Measurements from ENCODE around the gene GM2A.
A peak's percentile ranks its signal among the peaks of the same experiment; 100 is the strongest.

The GM2A gene

GRCh38 chr5:151252762-151253604 is at the start of gene GM2A:
Gene GM2A (plus strand): TSS chr5:151253185. CDS start chr5:151253217, 32 bp downstream.
- H3K4me1 Mint-ChIP-seq: peaks cover 52% of the 10 kb centered on the region
- peak within 1 kb of the TSS; percentile 99 for H3K4me3 Mint-ChIP-seq
- H3K27me3 Mint-ChIP-seq: no peaks in the 10 kb centered on the region
- ATAC-seq (ENCODE audit: low read depth): peak; percentile 81
- DNase-seq (ENCODE audit: low spot score in 2 of 2): peak; percentile 89 to 97
- H3K36me3 Mint-ChIP-seq: peaks cover 8% of the 10 kb centered on the region
- no peaks in the 10 kb centered on the region for H3K9me3 Mint-ChIP-seq
- H3K27ac Mint-ChIP-seq: peak within 1 kb of the TSS; percentile 94

GRCh38 chr5:151204051-151204450 is 48.9 kb upstream of the GM2A start:
- Mint-ChIP-seq H3K4me3 (no peak overlapping the region), H3K27ac (no peak overlapping the region), H3K4me1 (peaks cover 25% of the 10 kb centered on the region), H3K36me3 (peaks cover 22% of the 10 kb centered on the region), H3K9me3 (no peaks in the 10 kb centered on the region), H3K27me3 (no peaks in the 10 kb centered on the region)
- no peak for DNase-seq (ENCODE audit: low spot score in 2 of 2)
- no peak for ATAC-seq (ENCODE audit: low read depth)

- ATAC-seq (ENCODE audit: low read depth) (no peak), DNase-seq (ENCODE audit: low spot score in 2 of 2) (no peak)
- Mint-ChIP-seq H3K36me3 (peaks cover 18% of the 10 kb centered on the region), H3K27ac (no peak overlapping the region), H3K9me3 (no peaks in the 10 kb centered on the region), H3K27me3 (no peaks in the 10 kb centered on the region), H3K4me1 (peaks cover 26% of the 10 kb centered on the region), H3K4me3 (no peak overlapping the region)
These were observed 47.6 kb upstream of the GM2A start for GRCh38 chr5:151205411-151205810.

GRCh38 chr5:151208481-151208914 is 44.5 kb upstream of the GM2A start:
- no peak overlapping the region for H3K27ac Mint-ChIP-seq
- peaks cover 41% of the 10 kb centered on the region for H3K4me1 Mint-ChIP-seq
- no peaks in the 10 kb centered on the region for H3K27me3 Mint-ChIP-seq
- peaks cover 6% of the 10 kb centered on the region for H3K36me3 Mint-ChIP-seq
- DNase-seq (ENCODE audit: low spot score in 2 of 2): no peak
- ATAC-seq (ENCODE audit: low read depth): no peak
- H3K9me3 Mint-ChIP-seq: no peaks in the 10 kb centered on the region
- H3K4me3 Mint-ChIP-seq: no peak overlapping the region

GRCh38 chr5:151212406-151212798 is 40.6 kb upstream of the GM2A start:
- Mint-ChIP-seq H3K36me3 (peaks cover 5% of the 10 kb centered on the region), H3K4me1 (peaks cover 61% of the 10 kb centered on the region), H3K27ac (peak overlapping the region; percentile 95), H3K4me3 (peak overlapping the region; percentile 56), H3K9me3 (no peaks in the 10 kb centered on the region), H3K27me3 (no peaks in the 10 kb centered on the region)
- DNase-seq (ENCODE audit: low spot score in 2 of 2): no peak
- no peak for ATAC-seq (ENCODE audit: low read depth)

GRCh38 chr5:151213803-151214613 is 39.0 kb upstream of the GM2A start:
- Mint-ChIP-seq H3K36me3 (peaks cover 13% of the 10 kb centered on the region), H3K4me3 (peak overlapping the region; percentile 78), H3K4me1 (peaks cover 68% of the 10 kb centered on the region), H3K27ac (peak overlapping the region; percentile 95), H3K9me3 (no peaks in the 10 kb centered on the region), H3K27me3 (no peaks in the 10 kb centered on the region)
- ATAC-seq (ENCODE audit: low read depth) (peak; percentile 62), DNase-seq (ENCODE audit: low spot score in 2 of 2) (peak; percentile 57 to 73)

GRCh38 chr5:151214614-151215545 is 38.1 kb upstream of the GM2A start:
- peak overlapping the region; percentile 78 for H3K4me3 Mint-ChIP-seq
- peak; percentile 69 for ATAC-seq (ENCODE audit: low read depth)
- H3K9me3 Mint-ChIP-seq: no peaks in the 10 kb centered on the region
- H3K27ac Mint-ChIP-seq: peak overlapping the region; percentile 95
- no peaks in the 10 kb centered on the region for H3K27me3 Mint-ChIP-seq
- H3K36me3 Mint-ChIP-seq: peaks cover 19% of the 10 kb centered on the region
- H3K4me1 Mint-ChIP-seq: peaks cover 70% of the 10 kb centered on the region
- peak; percentile 65 to 80 for DNase-seq (ENCODE audit: low spot score in 2 of 2)

GRCh38 chr5:151215546-151215880 is 37.5 kb upstream of the GM2A start:
- no peak for ATAC-seq (ENCODE audit: low read depth)
- Mint-ChIP-seq H3K4me3 (peak overlapping the region; percentile 7), H3K9me3 (no peaks in the 10 kb centered on the region), H3K4me1 (peaks cover 76% of the 10 kb centered on the region), H3K27me3 (no peaks in the 10 kb centered on the region), H3K36me3 (peaks cover 23% of the 10 kb centered on the region), H3K27ac (peak overlapping the region; percentile 95)
- DNase-seq (ENCODE audit: low spot score in 2 of 2): no peak

GRCh38 chr5:151216781-151217180 is 36.2 kb upstream of the GM2A start:
- peaks cover 80% of the 10 kb centered on the region for H3K4me1 Mint-ChIP-seq
- H3K36me3 Mint-ChIP-seq: peaks cover 29% of the 10 kb centered on the region
- no peak overlapping the region for H3K27ac Mint-ChIP-seq
- H3K4me3 Mint-ChIP-seq: peak overlapping the region; percentile 8
- DNase-seq (ENCODE audit: low spot score in 2 of 2) (no peak), ATAC-seq (ENCODE audit: low read depth) (no peak)
- no peaks in the 10 kb centered on the region for H3K27me3 Mint-ChIP-seq
- H3K9me3 Mint-ChIP-seq: no peaks in the 10 kb centered on the region

GRCh38 chr5:151218177-151218576 is 34.8 kb upstream of the GM2A start:
- H3K4me3 Mint-ChIP-seq: no peak overlapping the region
- peak overlapping the region; percentile 38 for H3K27ac Mint-ChIP-seq
- no peaks in the 10 kb centered on the region for H3K27me3 Mint-ChIP-seq
- peaks cover 79% of the 10 kb centered on the region for H3K4me1 Mint-ChIP-seq
- H3K9me3 Mint-ChIP-seq: no peaks in the 10 kb centered on the region
- peaks cover 29% of the 10 kb centered on the region for H3K36me3 Mint-ChIP-seq
- no peak for DNase-seq (ENCODE audit: low spot score in 2 of 2)
- no peak for ATAC-seq (ENCODE audit: low read depth)

- H3K36me3 Mint-ChIP-seq: peaks cover 29% of the 10 kb centered on the region
- ATAC-seq (ENCODE audit: low read depth) (no peak), DNase-seq (ENCODE audit: low spot score in 2 of 2) (no peak)
- no peaks in the 10 kb centered on the region for H3K27me3 Mint-ChIP-seq
- no peaks in the 10 kb centered on the region for H3K9me3 Mint-ChIP-seq
- peak overlapping the region; percentile 22 for H3K27ac Mint-ChIP-seq
- no peak overlapping the region for H3K4me3 Mint-ChIP-seq
- peaks cover 72% of the 10 kb centered on the region for H3K4me1 Mint-ChIP-seq
These were observed 33.8 kb upstream of the GM2A start for GRCh38 chr5:151219138-151219537.

GRCh38 chr5:151219789-151220188 is 33.2 kb upstream of the GM2A start:
- Mint-ChIP-seq H3K9me3 (no peaks in the 10 kb centered on the region), H3K27ac (peak overlapping the region; percentile 26), H3K36me3 (peaks cover 29% of the 10 kb centered on the region), H3K27me3 (no peaks in the 10 kb centered on the region), H3K4me3 (peak overlapping the region; percentile 30), H3K4me1 (peaks cover 70% of the 10 kb centered on the region)
- no peak for DNase-seq (ENCODE audit: low spot score in 2 of 2)
- no peak for ATAC-seq (ENCODE audit: low read depth)

- Mint-ChIP-seq H3K4me1 (peaks cover 64% of the 10 kb centered on the region), H3K9me3 (no peaks in the 10 kb centered on the region), H3K36me3 (peaks cover 29% of the 10 kb centered on the region), H3K4me3 (peak overlapping the region; percentile 77), H3K27ac (peak overlapping the region; percentile 65), H3K27me3 (no peaks in the 10 kb centered on the region)
- DNase-seq (ENCODE audit: low spot score in 2 of 2) (no peak), ATAC-seq (ENCODE audit: low read depth) (no peak)
These were observed 31.4 kb upstream of the GM2A start for GRCh38 chr5:151221574-151221973.

Data from memory B cell (primary cell).